Upper lobe of left lung (tissue), 4 donors: Measurements from ENCODE around the gene MRPS24.

Source experiments
- POLR2A ChIP-seq, 4 donors: fragments of 450-650 bp; IDR thresholded peaks; one replicate each; pipeline ENCODE4 v1.5.1; 2016 to 2017; ENCODE audit warnings: antibody characterized with exemption in 4 of 4, mild to moderate bottlenecking in 2 of 4
- POLR2AphosphoS5 ChIP-seq, 2 donors: sonication (generic); formaldehyde crosslinking; IDR thresholded peaks; one replicate each; pipeline ENCODE4 v1.5.1; 2017; ENCODE audit warnings: antibody characterized with exemption in 2 of 2
- TF ChIP-seq, protein P1 (sequence below), 6 experiments: fragments of 450-650 bp in 4 of 6; fragments of 200-600 bp in 2 of 6; sonication (generic) in 2 of 6; IDR thresholded peaks; one replicate each; pipeline ENCODE4 v1.5.1; 2016 to 2019; ENCODE audit warnings: antibody characterized with exemption in 6 of 6

- TF ChIP-seq POLR2AphosphoS5 (IDR thresholded peaks at IDR 0.05) (no peak), POLR2A (IDR thresholded peaks at IDR 0.05) (no peak)
- TF ChIP-seq, protein P1, sequence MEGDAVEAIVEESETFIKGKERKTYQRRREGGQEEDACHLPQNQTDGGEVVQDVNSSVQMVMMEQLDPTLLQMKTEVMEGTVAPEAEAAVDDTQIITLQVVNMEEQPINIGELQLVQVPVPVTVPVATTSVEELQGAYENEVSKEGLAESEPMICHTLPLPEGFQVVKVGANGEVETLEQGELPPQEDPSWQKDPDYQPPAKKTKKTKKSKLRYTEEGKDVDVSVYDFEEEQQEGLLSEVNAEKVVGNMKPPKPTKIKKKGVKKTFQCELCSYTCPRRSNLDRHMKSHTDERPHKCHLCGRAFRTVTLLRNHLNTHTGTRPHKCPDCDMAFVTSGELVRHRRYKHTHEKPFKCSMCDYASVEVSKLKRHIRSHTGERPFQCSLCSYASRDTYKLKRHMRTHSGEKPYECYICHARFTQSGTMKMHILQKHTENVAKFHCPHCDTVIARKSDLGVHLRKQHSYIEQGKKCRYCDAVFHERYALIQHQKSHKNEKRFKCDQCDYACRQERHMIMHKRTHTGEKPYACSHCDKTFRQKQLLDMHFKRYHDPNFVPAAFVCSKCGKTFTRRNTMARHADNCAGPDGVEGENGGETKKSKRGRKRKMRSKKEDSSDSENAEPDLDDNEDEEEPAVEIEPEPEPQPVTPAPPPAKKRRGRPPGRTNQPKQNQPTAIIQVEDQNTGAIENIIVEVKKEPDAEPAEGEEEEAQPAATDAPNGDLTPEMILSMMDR (IDR thresholded peaks at IDR 0.05), result no peak
Observed at GRCh38 chr7:43888993-43889945, 20.0 kb upstream of the MRPS24 start.
